Measurements from ENCODE around the gene SERPINE2.

DNA sequence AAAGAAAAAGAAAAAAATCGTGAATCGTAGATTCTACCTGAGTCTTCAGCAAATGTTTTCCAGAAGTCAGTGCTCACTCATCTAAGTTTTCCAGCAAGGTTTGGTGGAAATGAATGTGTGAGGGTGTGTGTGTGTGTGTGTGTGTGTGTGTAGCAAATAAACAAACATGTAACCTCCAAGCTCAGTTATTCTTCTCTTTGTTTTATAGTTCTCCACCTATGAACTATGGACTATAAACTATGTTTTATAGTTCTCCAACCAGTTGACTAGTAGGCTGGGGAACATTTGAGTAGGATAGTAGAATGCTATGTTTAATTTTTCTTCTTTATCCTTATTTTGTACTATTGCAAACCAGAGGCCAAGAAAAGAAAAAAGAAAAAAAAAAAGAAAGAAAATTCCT, 44.6 kb upstream of the SERPINE2 start:
- TF ChIP-seq POLR2A (IDR thresholded peaks at IDR 0.05), result no peak
- TF ChIP-seq, protein P1, sequence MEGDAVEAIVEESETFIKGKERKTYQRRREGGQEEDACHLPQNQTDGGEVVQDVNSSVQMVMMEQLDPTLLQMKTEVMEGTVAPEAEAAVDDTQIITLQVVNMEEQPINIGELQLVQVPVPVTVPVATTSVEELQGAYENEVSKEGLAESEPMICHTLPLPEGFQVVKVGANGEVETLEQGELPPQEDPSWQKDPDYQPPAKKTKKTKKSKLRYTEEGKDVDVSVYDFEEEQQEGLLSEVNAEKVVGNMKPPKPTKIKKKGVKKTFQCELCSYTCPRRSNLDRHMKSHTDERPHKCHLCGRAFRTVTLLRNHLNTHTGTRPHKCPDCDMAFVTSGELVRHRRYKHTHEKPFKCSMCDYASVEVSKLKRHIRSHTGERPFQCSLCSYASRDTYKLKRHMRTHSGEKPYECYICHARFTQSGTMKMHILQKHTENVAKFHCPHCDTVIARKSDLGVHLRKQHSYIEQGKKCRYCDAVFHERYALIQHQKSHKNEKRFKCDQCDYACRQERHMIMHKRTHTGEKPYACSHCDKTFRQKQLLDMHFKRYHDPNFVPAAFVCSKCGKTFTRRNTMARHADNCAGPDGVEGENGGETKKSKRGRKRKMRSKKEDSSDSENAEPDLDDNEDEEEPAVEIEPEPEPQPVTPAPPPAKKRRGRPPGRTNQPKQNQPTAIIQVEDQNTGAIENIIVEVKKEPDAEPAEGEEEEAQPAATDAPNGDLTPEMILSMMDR (IDR thresholded peaks at IDR 0.05), result no peak

All from heart left ventricle (tissue), 13 donors.